A673 (cell line): ENCODE measurements around the gene PARP9. TPM values are rescaled to one million over a fixed set of nuclear protein-coding genes. Genes with fewer than 3 reads are reported as not detected.

Experiments
- BruUV-seq: library from RNA; stranded (reverse); fragments of 400-500 nt; replicated peaks from 2 replicates; lab custom pipeline; 2021; lab: Mats Ljungman, UMichigan
- CTCF ChIA-PET: fragments of 300-600 bp; sonication (Branson Sonifier 250); formaldehyde crosslinking; loops from one replicate; lab custom pipeline; 2022; ENCODE audit warnings: antibody characterized with exemption; lab: Charles Lee
- POLR2A ChIA-PET: fragments of 300-600 bp; sonication (Branson Sonifier 250); formaldehyde crosslinking; loops from one replicate; lab custom pipeline; 2022; ENCODE audit warnings: antibody characterized with exemption; ENCODE audit not compliant: low non-redundant PET; lab: Charles Lee
- DNase-seq: peaks from one replicate; pipeline ENCODE4 v3.0.0-alpha.2; 2015; ENCODE audit warnings: low spot score
- H3K27ac ChIP-seq: fragments of 200-600 bp; sonication (generic); 2 replicates; pipeline ENCODE4 v1.5.1; 2016; ENCODE audit warnings: mixed run types, low read depth, mild to moderate bottlenecking, mixed read lengths, antibody characterized with exemption, low read length; ENCODE audit not compliant: poor library complexity, severe bottlenecking
- H3K27me3 ChIP-seq: fragments of 200-600 bp; sonication (generic); replicated peaks from 2 replicates; pipeline ENCODE4 v1.6.1; 2017; ENCODE audit warnings: mixed run types, low read depth, mild to moderate bottlenecking, mixed read lengths, antibody characterized with exemption, low read length; ENCODE audit not compliant: insufficient read depth, poor library complexity
- H3K36me3 ChIP-seq: fragments of 200-600 bp; sonication (generic); 2 replicates; pipeline ENCODE4 v1.6.1; 2016; ENCODE audit warnings: mixed run types, mild to moderate bottlenecking, mixed read lengths, antibody characterized with exemption, low read length; ENCODE audit not compliant: insufficient read depth, poor library complexity, severe bottlenecking
- H3K4me1 ChIP-seq: fragments of 200-600 bp; sonication (generic); 2 replicates; pipeline ENCODE4 v1.6.1; 2017; ENCODE audit warnings: mixed run types, mild to moderate bottlenecking, mixed read lengths, antibody characterized with exemption, low read length; ENCODE audit not compliant: insufficient read depth, poor library complexity, severe bottlenecking
- H3K4me3 ChIP-seq: fragments of 200-600 bp; sonication (generic); 2 replicates; pipeline ENCODE4 v1.5.1; 2016; ENCODE audit warnings: low read depth, mixed run types, mild to moderate bottlenecking, mixed read lengths, low read length; ENCODE audit not compliant: poor library complexity, severe bottlenecking
- H3K9me3 ChIP-seq: fragments of 200-600 bp; sonication (generic); 2 replicates; pipeline ENCODE4 v1.6.1; 2016; ENCODE audit warnings: mixed run types, low read depth, mild to moderate bottlenecking, mixed read lengths, antibody characterized with exemption, low read length; ENCODE audit not compliant: poor library complexity, severe bottlenecking
- CTCF ChIP-seq: fragments of 300-800, 200-600 bp; sonication (generic); conservative IDR thresholded peaks from 2 replicates; pipeline ENCODE4 v1.5.1; 2017; ENCODE audit warnings: low read depth, mild to moderate bottlenecking, antibody characterized with exemption, low read length, moderate library complexity, mixed read lengths
- EZH2 ChIP-seq: fragments of 200-600 bp; sonication (generic); IDR thresholded peaks from 2 replicates; pipeline ENCODE4 v1.6.1; 2017; ENCODE audit warnings: borderline replicate concordance, low read depth, mild to moderate bottlenecking, mixed read lengths, antibody characterized with exemption, low read length; ENCODE audit not compliant: poor library complexity, severe bottlenecking
- intact Hi-C: fragments of 100-400 bp; cut with micrococcal nuclease; formaldehyde crosslinking; loops from one replicate; pipeline ENCODE4 v1.10.0; 2022; ENCODE audit not compliant: unreplicated experiment
- total RNA-seq: library from RNA; stranded (reverse); gene quantifications from 2 replicates; pipeline ENCODE4 v1.2.3, GENCODE V29; 2021

The PARP9 gene
- total RNA-seq, 1 experiment from 2014 or later, result 10.6 TPM

GRCh38 chr3:122558605-122559004, 5.5 kb downstream of the PARP9 start:
- Histone ChIP-seq H3K27me3 (no peaks in the 10 kb centered on the region), H3K4me3 (no peak overlapping the region), H3K36me3 (no peaks in the 10 kb centered on the region), H3K9me3 (no peaks in the 10 kb centered on the region), H3K27ac (no peak overlapping the region), H3K4me1 (peaks cover 18% of the 10 kb centered on the region)
- BruUV-seq, result no TSS peak
- ChIA-PET CTCF (no interaction called here), POLR2A (no interaction called here)
- TF ChIP-seq EZH2, result no peak
- no peak for TF ChIP-seq CTCF
- intact Hi-C loops, result no loop called here
- no peak for DNase-seq

- TF ChIP-seq EZH2 (no peak), CTCF (no peak)
- no peaks in the 10 kb centered on the region for H3K36me3 ChIP-seq
- intact Hi-C loops, result no loop called here
- POLR2A ChIA-PET, result interaction anchor here (0.7 kb wide), 1 partner anchor 90 kb away, joined by 3 read pairs; no protein-coding TSS in a partner anchor
- no peak overlapping the region for H3K4me3 ChIP-seq
- BruUV-seq, result no TSS peak
- H3K27me3 ChIP-seq, result no peaks in the 10 kb centered on the region
- H3K27ac ChIP-seq, result no peak overlapping the region
- H3K9me3 ChIP-seq, result no peaks in the 10 kb centered on the region
- DNase-seq, result no peak
- peaks cover 15% of the 10 kb centered on the region for H3K4me1 ChIP-seq
- CTCF ChIA-PET, result no interaction called here
These were observed 6.7 kb downstream of the PARP9 start for GRCh38 chr3:122557356-122557755.

GRCh38 chr3:122555275-122556071, 8.6 kb downstream of the PARP9 start:
- ChIA-PET POLR2A (interaction anchor here (0.6 kb wide), 1 partner anchor 66 kb away, joined by 3 read pairs; no protein-coding TSS in a partner anchor), CTCF (no interaction called here)
- no TSS peak for BruUV-seq
- TF ChIP-seq CTCF, result no peak
- TF ChIP-seq EZH2, result no peak
- Histone ChIP-seq H3K9me3 (no peaks in the 10 kb centered on the region), H3K27me3 (no peaks in the 10 kb centered on the region), H3K4me1 (peaks cover 14% of the 10 kb centered on the region), H3K36me3 (no peaks in the 10 kb centered on the region), H3K27ac (no peak overlapping the region), H3K4me3 (no peak overlapping the region)
- intact Hi-C loops, result no loop called here
- DNase-seq, result no peak
